HG02763 (cell line): Measurements from ENCODE around the gene ERI3.

Source experiments
- ATAC-seq: cut with Tn5 transposase; IDR thresholded peaks from one replicate; pipeline ENCODE4 v1.9.1; 2021; ENCODE audit warnings: mild to moderate bottlenecking, moderate library complexity; ENCODE audit not compliant: unreplicated experiment

The ERI3 gene

GRCh38 chr1:44239961-44240371 lies 115.1 kb downstream of the ERI3 start:
- ATAC-seq: no peak

- no peak for ATAC-seq
Observed at GRCh38 chr1:44239331-44239960, 115.6 kb downstream of the ERI3 start.

- no peak for ATAC-seq
Observed at GRCh38 chr1:44238660-44239059, 116.4 kb downstream of the ERI3 start.

- no peak for ATAC-seq
Observed at GRCh38 chr1:44237721-44238457, 117.2 kb downstream of the ERI3 start.

GRCh38 chr1:44236490-44237272 lies 118.4 kb downstream of the ERI3 start:
- ATAC-seq: no peak

GRCh38 chr1:44235808-44236207 lies 119.2 kb downstream of the ERI3 start:
- no peak for ATAC-seq

GRCh38 chr1:44233593-44233992 lies 121.5 kb downstream of the ERI3 start:
- ATAC-seq: no peak

- no peak for ATAC-seq
Observed at GRCh38 chr1:44230796-44231195, 124.3 kb downstream of the ERI3 start.

- no peak for ATAC-seq
Observed at GRCh38 chr1:44229435-44230167, 125.5 kb downstream of the ERI3 start.

GRCh38 chr1:44228218-44228617 lies 126.8 kb downstream of the ERI3 start:
- no peak for ATAC-seq

- ATAC-seq: no peak
Observed at GRCh38 chr1:44227211-44227610, 127.8 kb downstream of the ERI3 start.

- ATAC-seq: no peak
Observed at GRCh38 chr1:44225761-44226160, 129.3 kb downstream of the ERI3 start.

- ATAC-seq: no peak
Observed at GRCh38 chr1:44223187-44223610, 131.9 kb downstream of the ERI3 start.

- ATAC-seq: no peak
Observed at GRCh38 chr1:44222397-44223186, 132.5 kb downstream of the ERI3 start.

- ATAC-seq: no peak
Observed at GRCh38 chr1:44221769-44222168, 133.3 kb downstream of the ERI3 start.

GRCh38 chr1:44220755-44221154 lies 134.3 kb downstream of the ERI3 start:
- no peak for ATAC-seq

GRCh38 chr1:44220001-44220751 lies 134.9 kb downstream of the ERI3 start:
- no peak for ATAC-seq

GRCh38 chr1:44219301-44219626 lies 135.8 kb downstream of the ERI3 start:
- ATAC-seq: no peak

GRCh38 chr1:44218503-44219300 lies 136.4 kb downstream of the ERI3 start:
- no peak for ATAC-seq
